Esophagus squamous epithelium (tissue), 5 donors: Measurements from ENCODE around the gene BABAM2. TPM values are rescaled to one million over a fixed set of nuclear protein-coding genes. Genes with fewer than 3 reads are reported as not detected.

ENCODE experiments used
- DNase-seq: peaks from one replicate; lab custom pipeline; 2025; lab: John Stamatoyannopoulos, UW
- H3K27ac ChIP-seq, 4 donors: fragments of 200-600 bp; sonication (generic); one replicate each; pipeline ENCODE4 v1.5.1; 2016 to 2019; ENCODE audit warnings: mild to moderate bottlenecking in 1 of 4
- H3K27me3 ChIP-seq, 4 donors: fragments of 200-600 bp; sonication (generic); 1 replicate in 3 of 4; 2 replicates in 1 of 4; pipeline versions ENCODE4 v1.5.1 to v1.6.0; 2017 to 2021; ENCODE audit warnings: antibody characterized with exemption in 1 of 4
- H3K36me3 ChIP-seq, 3 donors: fragments of 200-600 bp; sonication (generic); one replicate each; pipeline ENCODE4 v1.5.1; 2016 to 2019
- H3K4me1 ChIP-seq, 3 donors: fragments of 200-600 bp; sonication (generic); one replicate each; pipeline ENCODE4 v1.5.1; 2017 to 2019
- H3K4me3 ChIP-seq, 4 donors: fragments of 200-600 bp; sonication (generic); 1 replicate in 3 of 4; 2 replicates in 1 of 4; pipeline ENCODE4 v1.5.1; 2016 to 2019; ENCODE audit warnings: mild to moderate bottlenecking in 2 of 4, moderate library complexity in 1 of 4
- H3K9me3 ChIP-seq, 3 donors: fragments of 200-600 bp; sonication (generic); one replicate each; pipeline ENCODE4 v1.5.1; 2016 to 2019
- CTCF ChIP-seq, 6 experiments: fragments of 450-650 bp in 4 of 6; fragments of 200-600 bp in 2 of 6; sonication (generic) in 2 of 6; IDR thresholded peaks; one replicate each; pipeline ENCODE4 v1.5.1; 2016 to 2019; ENCODE audit warnings: antibody characterized with exemption in 6 of 6, mild to moderate bottlenecking in 4 of 6, moderate library complexity in 4 of 6
- POLR2A ChIP-seq, 4 donors: fragments of 450-650 bp; IDR thresholded peaks; one replicate each; pipeline ENCODE4 v1.6.1; 2017; ENCODE audit warnings: antibody characterized with exemption in 4 of 4, mild to moderate bottlenecking in 4 of 4, moderate library complexity in 3 of 4
- WGBS, 2 donors: methylation state at CpG; one replicate each; pipeline ENCODE4 v1.1.5; 2018; 5-methylcytosine and 5-hydroxymethylcytosine counted together
- intact Hi-C: fragments of 100-400 bp; cut with DNase I; formaldehyde crosslinking; loops from one replicate; pipeline ENCODE4 v1.15.0; 2022
- total RNA-seq, 4 donors: library from RNA; depleted of rRNA; stranded (reverse); fragments of >200 nt; gene quantifications; one replicate each; pipeline ENCODE4 v1.1.0, GENCODE V29; 2016
- donor health status: DM: yes; HTN: yes; CAD: no.

Gene BABAM2
- 10 to 100 TPM; 16.6 to 28.3 (median 24.3) TPM for total RNA-seq

DNA sequence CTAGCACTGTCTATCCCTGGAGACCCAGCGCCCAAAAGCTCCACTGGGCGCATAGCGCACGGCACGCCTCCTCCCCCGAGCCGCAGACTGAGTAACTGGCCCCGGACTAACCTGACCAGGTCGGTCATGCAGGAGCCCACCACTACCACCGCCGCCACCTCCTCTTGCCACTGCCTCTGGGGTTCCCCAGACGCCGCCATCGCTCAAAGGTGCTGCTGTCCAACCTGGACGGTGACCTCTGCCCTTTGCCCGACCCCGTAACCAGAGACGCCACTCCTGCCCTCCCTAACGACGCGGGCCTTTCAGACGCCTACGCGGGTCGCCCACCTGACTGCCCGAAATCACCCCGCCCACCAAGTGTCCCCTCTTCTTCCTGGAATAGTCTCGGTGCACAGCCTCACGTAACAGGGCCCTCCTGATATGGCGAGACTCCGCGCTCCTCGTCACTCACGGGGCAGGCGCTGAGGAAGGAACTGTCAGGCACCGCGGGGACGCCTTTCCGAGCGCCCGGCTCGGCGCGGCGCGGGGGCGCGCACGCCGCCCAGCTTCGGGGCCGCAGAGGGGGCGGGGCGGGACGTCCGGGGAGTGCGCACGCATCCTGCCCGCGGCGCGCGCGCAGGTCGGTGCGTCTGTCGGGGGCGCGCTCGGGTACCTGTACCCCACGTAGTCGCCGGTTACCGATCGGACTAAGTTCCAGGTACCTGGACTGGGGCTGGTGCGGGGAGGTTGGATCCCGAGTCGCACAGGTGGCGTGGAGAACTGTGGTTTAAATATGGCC, at the start of gene BABAM2, which contains the start of gene RBKS:
Gene BABAM2, plus strand, starts transcription at position 584 of the 778 bp plus-strand sequence. CDS start 3,828 bp downstream, outside the sequence.
Gene RBKS, minus strand, starts transcription at position 242 of the 778 bp plus-strand sequence. Its CDS starts 42 bp downstream, at position 200.
- 0 to 3% methylated on average over 7 to 16 of the region's 79 CpGs for WGBS, 2 donors
- intact Hi-C loops = no loop called here
- H3K27ac ChIP-seq = peak within 1 kb of the TSS; percentile 93 to 99 (median 96)
- H3K4me3 ChIP-seq = peak within 1 kb of the TSS; percentile 69 to 94 (median 77)
- peak; percentile 71 for DNase-seq
- no peaks in the 10 kb centered on the region for H3K27me3 ChIP-seq
- peaks cover 7 to 43% (median 20%) of the 10 kb centered on the region in 3 donors for H3K4me1 ChIP-seq
- peak in 3 of 4 donors; percentile 59 to 89 (median 83) for TF ChIP-seq POLR2A (IDR thresholded peaks at IDR 0.05)
- peak in 1 of 6 experiments; percentile 8 for TF ChIP-seq CTCF (IDR thresholded peaks at IDR 0.05)
- no peaks in the 10 kb centered on the region for H3K9me3 ChIP-seq
- H3K36me3 ChIP-seq = no peaks in the 10 kb centered on the region

GRCh38 chr2:27842894-27843293, 47.6 kb upstream of the BABAM2 start:
- WGBS, 2 donors = 86 to 92% methylated on average over 5 of the region's 5 CpGs
- intact Hi-C loops = no loop called here
- no peaks in the 10 kb centered on the region for H3K27me3 ChIP-seq
- H3K4me1 ChIP-seq = peaks cover 0 to 13% (median 0%) of the 10 kb centered on the region in 3 donors
- DNase-seq = no peak
- TF ChIP-seq POLR2A (IDR thresholded peaks at IDR 0.05) (no peak), CTCF (IDR thresholded peaks at IDR 0.05) (no peak)
- H3K9me3 ChIP-seq = no peaks in the 10 kb centered on the region
- H3K4me3 ChIP-seq = no peak overlapping the region
- no peak overlapping the region for H3K27ac ChIP-seq
- no peaks in the 10 kb centered on the region for H3K36me3 ChIP-seq

DNA sequence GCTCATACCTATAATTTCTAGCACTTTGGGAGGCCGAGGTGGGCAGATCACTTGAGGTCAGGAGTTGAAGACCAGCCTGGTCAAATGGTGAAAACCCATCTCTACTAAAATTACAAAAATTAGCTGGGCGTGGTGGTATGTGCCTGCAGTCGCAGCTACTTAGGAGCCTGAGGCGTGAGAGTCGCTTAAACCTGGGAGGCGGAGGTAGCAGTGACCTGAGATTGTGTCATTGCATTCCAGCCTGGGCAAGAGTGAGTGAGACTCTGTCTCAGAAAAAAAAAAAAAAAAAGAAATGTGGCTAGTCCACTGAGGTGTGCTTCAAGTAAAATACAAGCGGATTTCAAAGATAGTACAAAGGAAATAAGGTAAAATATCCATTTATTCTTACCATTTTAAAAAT, 46.5 kb upstream of the BABAM2 start:
- no peaks in the 10 kb centered on the region for H3K36me3 ChIP-seq
- no peak overlapping the region for H3K27ac ChIP-seq
- 68 to 69% methylated on average over 7 of the region's 7 CpGs for WGBS, 2 donors
- no peaks in the 10 kb centered on the region for H3K27me3 ChIP-seq
- intact Hi-C loops = no loop called here
- DNase-seq = no peak
- no peak for TF ChIP-seq POLR2A (IDR thresholded peaks at IDR 0.05)
- no peak for TF ChIP-seq CTCF (IDR thresholded peaks at IDR 0.05)
- no peaks in the 10 kb centered on the region for H3K9me3 ChIP-seq
- H3K4me3 ChIP-seq = no peak overlapping the region
- peaks cover 0 to 13% (median 0%) of the 10 kb centered on the region in 3 donors for H3K4me1 ChIP-seq

GRCh38 chr2:27844821-27845255, 45.7 kb upstream of the BABAM2 start:
- no peak for TF ChIP-seq POLR2A (IDR thresholded peaks at IDR 0.05)
- no peak for TF ChIP-seq CTCF (IDR thresholded peaks at IDR 0.05)
- no peaks in the 10 kb centered on the region for H3K9me3 ChIP-seq
- H3K27me3 ChIP-seq = no peaks in the 10 kb centered on the region
- peaks cover 0 to 13% (median 0%) of the 10 kb centered on the region in 3 donors for H3K4me1 ChIP-seq
- intact Hi-C loops = no loop called here
- DNase-seq = no peak
- WGBS, 2 donors = 37 to 43% methylated on average over 4 of the region's 4 CpGs
- H3K4me3 ChIP-seq = no peak overlapping the region
- no peaks in the 10 kb centered on the region for H3K36me3 ChIP-seq
- H3K27ac ChIP-seq = no peak overlapping the region

GRCh38 chr2:27847333-27847732, 43.2 kb upstream of the BABAM2 start:
- TF ChIP-seq POLR2A (IDR thresholded peaks at IDR 0.05) (no peak), CTCF (IDR thresholded peaks at IDR 0.05) (no peak)
- H3K36me3 ChIP-seq = no peaks in the 10 kb centered on the region
- H3K4me1 ChIP-seq = peaks cover 0 to 13% (median 0%) of the 10 kb centered on the region in 3 donors
- H3K9me3 ChIP-seq = no peaks in the 10 kb centered on the region
- DNase-seq = no peak
- no peak overlapping the region for H3K4me3 ChIP-seq
- H3K27me3 ChIP-seq = no peaks in the 10 kb centered on the region
- intact Hi-C loops = no loop called here
- no peak overlapping the region for H3K27ac ChIP-seq
- WGBS, 2 donors = 86 to 92% methylated on average over 2 of the region's 2 CpGs
